Caco-2 (cell line): ENCODE results near the gene CUL9. TPM values are rescaled to one million over a fixed set of nuclear protein-coding genes. Genes with fewer than 3 reads are reported as not detected.

ENCODE experiments used
- BruUV-seq: library from RNA; stranded (reverse); fragments of 400-500 nt; replicated peaks from 2 replicates; lab custom pipeline; 2021; lab: Mats Ljungman, UMichigan
- CTCF ChIA-PET: fragments of 300-600 bp; sonication (Branson Sonifier 250); formaldehyde crosslinking; loops from one replicate; lab custom pipeline; 2022; ENCODE audit warnings: antibody characterized with exemption; lab: Charles Lee
- POLR2A ChIA-PET: fragments of 300-600 bp; sonication (Branson Sonifier 250); formaldehyde crosslinking; loops from one replicate; lab custom pipeline; 2022; ENCODE audit warnings: antibody characterized with exemption; lab: Charles Lee
- DNase-seq, 2 experiments: peaks; one replicate each; pipeline versions ENCODE4 v3.0.0 to v3.0.0-alpha.2; 2020 to 2022
- H3K27me3 ChIP-seq: replicated peaks from 2 replicates; pipeline ENCODE4 v1.6.0; 2011; ENCODE audit warnings: low read length; ENCODE audit not compliant: control insufficient read depth, insufficient read depth
- H3K36me3 ChIP-seq: 2 replicates; pipeline ENCODE4 v1.5.1; 2011; ENCODE audit warnings: low read length; ENCODE audit not compliant: control insufficient read depth, insufficient read depth
- H3K4me1 ChIP-seq: fragments of 250-450 bp; sonication (Bioruptor Pico); 2 replicates; pipeline ENCODE4 v1.5.1; 2020; ENCODE audit warnings: mild to moderate bottlenecking
- H3K4me3 ChIP-seq: 2 replicates; pipeline ENCODE4 v1.5.1; 2011; ENCODE audit warnings: low read depth, mild to moderate bottlenecking, control low read depth, low read length
- H3K9me3 ChIP-seq: fragments of 250-450 bp; sonication (Bioruptor Pico); 2 replicates; pipeline ENCODE4 v1.5.1; 2020; ENCODE audit warnings: mild to moderate bottlenecking, moderate library complexity
- H3K27ac Mint-ChIP-seq: one replicate; pipeline ENCODE4 v1.8.0; 2022; ENCODE audit warnings: mixed read lengths; ENCODE audit not compliant: unreplicated experiment
- H3K27me3 Mint-ChIP-seq: one replicate; pipeline ENCODE4 v1.8.0; 2022; ENCODE audit warnings: mixed read lengths; ENCODE audit not compliant: insufficient read depth, unreplicated experiment
- H3K36me3 Mint-ChIP-seq: one replicate; pipeline ENCODE4 v1.8.0; 2022; ENCODE audit warnings: mild to moderate bottlenecking, mixed read lengths; ENCODE audit not compliant: insufficient read depth, unreplicated experiment
- H3K4me1 Mint-ChIP-seq: one replicate; pipeline ENCODE4 v1.8.0; 2022; ENCODE audit warnings: low read depth, mixed read lengths; ENCODE audit not compliant: unreplicated experiment
- H3K4me3 Mint-ChIP-seq: one replicate; pipeline ENCODE4 v1.8.0; 2022; ENCODE audit warnings: mild to moderate bottlenecking, moderate library complexity, mixed read lengths; ENCODE audit not compliant: unreplicated experiment
- H3K9me3 Mint-ChIP-seq: one replicate; pipeline ENCODE4 v1.8.0; 2022; ENCODE audit warnings: mixed read lengths; ENCODE audit not compliant: unreplicated experiment
- intact Hi-C: fragments of 100-400 bp; cut with micrococcal nuclease; formaldehyde crosslinking; loops from one replicate; pipeline ENCODE4 v1.10.0; 2022; ENCODE audit not compliant: unreplicated experiment
- total RNA-seq: library from RNA; stranded (reverse); gene quantifications from 2 replicates; pipeline ENCODE4 v1.2.3, GENCODE V29; 2022
- TF ChIP-seq, protein P1 (sequence below), 2 experiments: fragments of 200-600 bp in 1 of 2; IDR thresholded peaks; 1 replicate in 1 of 2; 2 replicates in 1 of 2; pipeline versions ENCODE4 v1.5.1 to v1.8.0; 2011 to 2022; ENCODE audit warnings: antibody characterized with exemption in 1 of 2, control low read depth in 1 of 2, inconsistent platforms in 1 of 2, low read depth in 1 of 2, low read length in 1 of 2, mild to moderate bottlenecking in 1 of 2, moderate library complexity in 1 of 2; ENCODE audit not compliant: insufficient read depth in 1 of 2, severe bottlenecking in 1 of 2, unreplicated experiment in 1 of 2

Gene CUL9
- total RNA-seq, 1 experiment from 2014 or later = 16.7 TPM

- ChIA-PET POLR2A (interaction anchor here (0.6 kb wide), 1 partner anchor 1719 kb away, joined by 5 read pairs; no protein-coding TSS in a partner anchor), CTCF (interaction anchor here (1.2 kb wide), 1 partner anchor 17 kb away, joined by 3 read pairs; the partner anchor contains the start of gene DNPH1)
- TF ChIP-seq, protein P1, sequence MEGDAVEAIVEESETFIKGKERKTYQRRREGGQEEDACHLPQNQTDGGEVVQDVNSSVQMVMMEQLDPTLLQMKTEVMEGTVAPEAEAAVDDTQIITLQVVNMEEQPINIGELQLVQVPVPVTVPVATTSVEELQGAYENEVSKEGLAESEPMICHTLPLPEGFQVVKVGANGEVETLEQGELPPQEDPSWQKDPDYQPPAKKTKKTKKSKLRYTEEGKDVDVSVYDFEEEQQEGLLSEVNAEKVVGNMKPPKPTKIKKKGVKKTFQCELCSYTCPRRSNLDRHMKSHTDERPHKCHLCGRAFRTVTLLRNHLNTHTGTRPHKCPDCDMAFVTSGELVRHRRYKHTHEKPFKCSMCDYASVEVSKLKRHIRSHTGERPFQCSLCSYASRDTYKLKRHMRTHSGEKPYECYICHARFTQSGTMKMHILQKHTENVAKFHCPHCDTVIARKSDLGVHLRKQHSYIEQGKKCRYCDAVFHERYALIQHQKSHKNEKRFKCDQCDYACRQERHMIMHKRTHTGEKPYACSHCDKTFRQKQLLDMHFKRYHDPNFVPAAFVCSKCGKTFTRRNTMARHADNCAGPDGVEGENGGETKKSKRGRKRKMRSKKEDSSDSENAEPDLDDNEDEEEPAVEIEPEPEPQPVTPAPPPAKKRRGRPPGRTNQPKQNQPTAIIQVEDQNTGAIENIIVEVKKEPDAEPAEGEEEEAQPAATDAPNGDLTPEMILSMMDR (IDR thresholded peaks at IDR 0.05; ENCODE audit: insufficient read depth in 1 of 2, low read depth in 1 of 2, low read length in 1 of 2, severe bottlenecking in 1 of 2, unreplicated experiment in 1 of 2) = no peak
- Mint-ChIP-seq H3K9me3 (no peaks in the 10 kb centered on the region), H3K4me1 (peaks cover 7% of the 10 kb centered on the region), H3K4me3 (peak overlapping the region; percentile 65), H3K36me3 (no peaks in the 10 kb centered on the region), H3K27ac (no peak overlapping the region), H3K27me3 (peaks cover 5% of the 10 kb centered on the region)
- Histone ChIP-seq H3K4me1 (peaks cover 9% of the 10 kb centered on the region; the same call in 1 of the 2 replicates), H3K27me3 (no peaks in the 10 kb centered on the region; the same call in 1 of the 2 replicates), H3K36me3 (no peaks in the 10 kb centered on the region), H3K9me3 (no peaks in the 10 kb centered on the region), H3K4me3 (peak overlapping the region; percentile 37)
- no peak for DNase-seq
- no TSS peak for BruUV-seq
- intact Hi-C loops = no loop called here
Measured at GRCh38 chr6:43246301-43247113, 64.5 kb downstream of the CUL9 start.

DNA sequence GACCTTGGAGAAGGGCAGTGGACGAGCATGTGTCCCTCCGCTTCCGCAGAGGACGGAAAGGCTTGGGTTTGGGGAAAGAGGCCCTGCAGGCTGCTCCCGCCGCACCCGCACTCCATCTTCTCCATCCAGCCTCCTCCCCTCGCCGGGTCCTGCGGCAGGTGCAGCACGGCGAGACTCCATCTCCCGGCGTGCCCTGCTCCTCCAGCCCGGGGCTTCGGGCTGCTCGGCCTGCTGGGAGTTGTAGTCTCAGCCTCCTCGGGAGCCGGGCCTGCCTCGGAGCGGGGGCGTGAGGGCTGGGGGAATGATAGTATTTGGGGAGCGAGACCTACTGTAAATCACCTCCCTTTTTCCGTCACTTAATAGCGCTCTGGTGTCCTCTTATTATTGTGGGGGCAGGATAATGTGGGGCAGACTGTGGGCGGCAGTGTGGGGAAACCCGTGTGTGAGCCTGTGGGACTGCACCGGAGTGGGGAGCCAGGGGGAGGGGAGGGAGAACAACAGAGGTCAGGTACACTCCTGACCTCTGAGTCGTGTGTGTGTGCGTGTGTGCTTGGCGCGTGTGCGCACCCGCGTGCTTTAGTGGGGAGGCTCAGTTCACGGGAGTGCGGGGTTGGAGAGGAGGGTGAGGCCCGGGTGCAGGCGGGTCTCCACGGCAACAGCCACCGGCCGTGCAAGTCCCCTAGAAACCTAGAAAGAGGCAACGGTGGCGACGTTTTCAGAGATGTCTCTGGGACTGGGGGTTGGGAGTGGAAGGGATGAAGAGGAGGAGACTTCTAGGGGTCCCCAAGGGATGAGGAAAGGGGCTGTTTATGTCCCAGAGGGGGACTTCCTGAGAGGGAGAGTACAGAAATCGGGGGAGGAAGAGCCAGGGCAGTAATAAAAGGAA lies 65.4 kb downstream of the CUL9 start:
- DNase-seq = peak; percentile 64 to 81
- TF ChIP-seq, protein P1 (IDR thresholded peaks at IDR 0.05; ENCODE audit: insufficient read depth in 1 of 2, low read depth in 1 of 2, low read length in 1 of 2, severe bottlenecking in 1 of 2, unreplicated experiment in 1 of 2) = no peak
- no peak overlapping the region for H3K27ac Mint-ChIP-seq
- H3K36me3 ChIP-seq = no peaks in the 10 kb centered on the region
- H3K4me3 ChIP-seq = peak overlapping the region; percentile 37
- H3K9me3 ChIP-seq = no peaks in the 10 kb centered on the region
- no peaks in the 10 kb centered on the region; the same call in 1 of the 2 replicates for H3K27me3 ChIP-seq
- H3K4me1 ChIP-seq = peaks cover 9% of the 10 kb centered on the region; the same call in 1 of the 2 replicates
- ChIA-PET CTCF (interaction anchor here (1.2 kb wide), 1 partner anchor 18 kb away, joined by 3 read pairs; the partner anchor contains the start of gene DNPH1), POLR2A (no interaction called here)
- peak overlapping the region; percentile 65 for H3K4me3 Mint-ChIP-seq
- H3K27me3 Mint-ChIP-seq = peaks cover 2% of the 10 kb centered on the region
- intact Hi-C loops = no loop called here
- no peaks in the 10 kb centered on the region for H3K9me3 Mint-ChIP-seq
- BruUV-seq = no TSS peak
- H3K36me3 Mint-ChIP-seq = no peaks in the 10 kb centered on the region
- peaks cover 7% of the 10 kb centered on the region for H3K4me1 Mint-ChIP-seq

DNA sequence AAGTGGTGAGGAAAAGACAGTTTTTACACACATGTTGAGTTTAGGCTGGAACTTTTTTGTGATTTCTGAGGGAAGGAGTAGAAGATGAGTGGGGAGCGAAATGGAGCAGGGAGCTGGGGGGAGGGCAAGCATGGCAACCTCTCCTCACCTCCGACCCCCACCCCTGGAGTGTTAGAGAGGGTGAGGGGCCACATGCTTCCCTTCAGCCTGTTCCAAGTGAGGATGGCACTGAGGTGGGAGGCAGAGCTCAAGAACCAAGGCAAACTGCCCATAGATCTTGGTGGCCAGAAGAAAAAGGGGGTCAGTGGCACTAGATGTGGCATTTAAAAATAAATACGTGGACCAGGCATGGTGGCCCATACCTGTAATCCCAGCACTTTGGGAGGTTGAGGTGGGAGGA lies 66.1 kb downstream of the CUL9 start:
- Histone ChIP-seq H3K27me3 (no peaks in the 10 kb centered on the region; the same call in 1 of the 2 replicates), H3K4me1 (peaks cover 9% of the 10 kb centered on the region; the same call in 1 of the 2 replicates), H3K4me3 (no peak overlapping the region), H3K9me3 (no peaks in the 10 kb centered on the region), H3K36me3 (no peaks in the 10 kb centered on the region)
- BruUV-seq = no TSS peak
- ChIA-PET POLR2A (no interaction called here), CTCF (no interaction called here)
- peaks cover 5% of the 10 kb centered on the region for H3K27me3 Mint-ChIP-seq
- no peak overlapping the region for H3K27ac Mint-ChIP-seq
- H3K9me3 Mint-ChIP-seq = no peaks in the 10 kb centered on the region
- H3K4me3 Mint-ChIP-seq = no peak overlapping the region
- no peak for DNase-seq
- H3K4me1 Mint-ChIP-seq = peaks cover 7% of the 10 kb centered on the region
- TF ChIP-seq, protein P1 (IDR thresholded peaks at IDR 0.05; ENCODE audit: insufficient read depth in 1 of 2, low read depth in 1 of 2, low read length in 1 of 2, severe bottlenecking in 1 of 2, unreplicated experiment in 1 of 2) = no peak
- H3K36me3 Mint-ChIP-seq = no peaks in the 10 kb centered on the region
- intact Hi-C loops = no loop called here
